Testis (tissue), 2 donors: ENCODE measurements around the gene FBXL17.

ENCODE experiments used
- POLR2A ChIP-seq: fragments of 450-650 bp; IDR thresholded peaks from one replicate; pipeline ENCODE4 v1.6.1; 2017; ENCODE audit warnings: antibody characterized with exemption, mild to moderate bottlenecking, moderate library complexity
- TF ChIP-seq, protein P1 (sequence below), 3 experiments: fragments of 450-650 bp in 2 of 3; fragments of 200-600 bp in 1 of 3; sonication (generic) in 1 of 3; IDR thresholded peaks; one replicate each; pipeline ENCODE4 v1.5.1; 2016 to 2019; ENCODE audit warnings: antibody characterized with exemption in 3 of 3, mild to moderate bottlenecking in 2 of 3, moderate library complexity in 1 of 3

DNA sequence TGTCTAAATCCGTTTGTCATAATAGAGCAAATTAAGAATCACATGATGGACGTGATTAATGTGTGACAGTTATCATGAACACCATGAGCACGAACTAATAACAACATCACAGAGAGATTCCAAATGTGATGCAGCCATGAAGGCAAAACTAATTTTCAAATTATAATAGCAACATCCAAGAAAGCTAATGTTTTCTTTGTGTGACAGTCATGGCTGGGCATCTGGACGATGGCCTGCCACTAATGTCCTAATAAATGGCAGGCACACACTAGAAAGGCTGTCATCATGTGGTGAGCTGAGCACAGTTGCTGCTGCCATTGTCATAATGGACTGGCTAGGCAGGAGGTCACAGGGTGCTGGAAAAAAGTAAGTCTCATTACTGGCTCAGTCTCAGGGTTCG is 431.1 kb downstream of the FBXL17 start:
- TF ChIP-seq, protein P1, sequence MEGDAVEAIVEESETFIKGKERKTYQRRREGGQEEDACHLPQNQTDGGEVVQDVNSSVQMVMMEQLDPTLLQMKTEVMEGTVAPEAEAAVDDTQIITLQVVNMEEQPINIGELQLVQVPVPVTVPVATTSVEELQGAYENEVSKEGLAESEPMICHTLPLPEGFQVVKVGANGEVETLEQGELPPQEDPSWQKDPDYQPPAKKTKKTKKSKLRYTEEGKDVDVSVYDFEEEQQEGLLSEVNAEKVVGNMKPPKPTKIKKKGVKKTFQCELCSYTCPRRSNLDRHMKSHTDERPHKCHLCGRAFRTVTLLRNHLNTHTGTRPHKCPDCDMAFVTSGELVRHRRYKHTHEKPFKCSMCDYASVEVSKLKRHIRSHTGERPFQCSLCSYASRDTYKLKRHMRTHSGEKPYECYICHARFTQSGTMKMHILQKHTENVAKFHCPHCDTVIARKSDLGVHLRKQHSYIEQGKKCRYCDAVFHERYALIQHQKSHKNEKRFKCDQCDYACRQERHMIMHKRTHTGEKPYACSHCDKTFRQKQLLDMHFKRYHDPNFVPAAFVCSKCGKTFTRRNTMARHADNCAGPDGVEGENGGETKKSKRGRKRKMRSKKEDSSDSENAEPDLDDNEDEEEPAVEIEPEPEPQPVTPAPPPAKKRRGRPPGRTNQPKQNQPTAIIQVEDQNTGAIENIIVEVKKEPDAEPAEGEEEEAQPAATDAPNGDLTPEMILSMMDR (IDR thresholded peaks at IDR 0.05) = no peak
- no peak for TF ChIP-seq POLR2A
